Adipocyte (in vitro differentiated cells): ENCODE measurements around the gene ZNF597.

Experiments used
- DNase-seq: peaks from one replicate; pipeline ENCODE4 v3.0.0-alpha.2; 2015; ENCODE audit warnings: low read depth
- H3K27me3 ChIP-seq: replicated peaks from 2 replicates; pipeline ENCODE4 v1.7.0; 2013; ENCODE audit warnings: mild to moderate bottlenecking, low read length, moderate library complexity; ENCODE audit not compliant: control insufficient read depth, insufficient read depth
- H3K36me3 ChIP-seq: 2 replicates; pipeline ENCODE4 v1.7.0; 2013; ENCODE audit warnings: low read length, mild to moderate bottlenecking, moderate library complexity; ENCODE audit not compliant: control insufficient read depth, insufficient read depth, severe bottlenecking
- H3K4me1 ChIP-seq: 2 replicates; pipeline ENCODE4 v1.7.0; 2013; ENCODE audit warnings: mild to moderate bottlenecking, low read length, moderate library complexity; ENCODE audit not compliant: control insufficient read depth, insufficient read depth
- H3K4me3 ChIP-seq: 2 replicates; pipeline ENCODE4 v1.7.0; 2013; ENCODE audit warnings: mild to moderate bottlenecking, low read length, moderate library complexity
- H3K9ac ChIP-seq: 2 replicates; pipeline ENCODE4 v1.7.0; 2013; ENCODE audit warnings: mild to moderate bottlenecking, low read length, moderate library complexity
- H3K9me3 ChIP-seq: 2 replicates; pipeline ENCODE4 v1.7.0; 2013; ENCODE audit warnings: mild to moderate bottlenecking, low read length, moderate library complexity; ENCODE audit not compliant: control insufficient read depth

The ZNF597 gene

GRCh38 chr16:3472878-3473595 is 29.7 kb upstream of the ZNF597 start:
- Histone ChIP-seq H3K9me3 (no peaks in the 10 kb centered on the region), H3K4me1 (no peaks in the 10 kb centered on the region), H3K4me3 (no peak overlapping the region), H3K27me3 (no peaks in the 10 kb centered on the region), H3K36me3 (no peaks in the 10 kb centered on the region), H3K9ac (no peak overlapping the region)
- DNase-seq: no peak

- H3K9ac ChIP-seq: no peak overlapping the region
- no peak for DNase-seq
- no peaks in the 10 kb centered on the region for H3K27me3 ChIP-seq
- H3K36me3 ChIP-seq: no peaks in the 10 kb centered on the region
- H3K9me3 ChIP-seq: no peaks in the 10 kb centered on the region
- H3K4me3 ChIP-seq: no peak overlapping the region
- no peaks in the 10 kb centered on the region for H3K4me1 ChIP-seq
Measured at GRCh38 chr16:3471518-3472176, 28.3 kb upstream of the ZNF597 start.

- H3K4me3 ChIP-seq: no peak overlapping the region
- DNase-seq: no peak
- H3K9ac ChIP-seq: no peak overlapping the region
- peaks cover 9% of the 10 kb centered on the region for H3K36me3 ChIP-seq
- no peaks in the 10 kb centered on the region for H3K9me3 ChIP-seq
- no peaks in the 10 kb centered on the region for H3K27me3 ChIP-seq
- H3K4me1 ChIP-seq: no peaks in the 10 kb centered on the region
Measured at GRCh38 chr16:3470723-3471122, 27.4 kb upstream of the ZNF597 start.

GRCh38 chr16:3469736-3470135 is 26.4 kb upstream of the ZNF597 start:
- Histone ChIP-seq H3K36me3 (peaks cover 12% of the 10 kb centered on the region), H3K9ac (no peak overlapping the region), H3K4me1 (peaks cover under 1% of the 10 kb centered on the region), H3K27me3 (no peaks in the 10 kb centered on the region), H3K9me3 (no peaks in the 10 kb centered on the region), H3K4me3 (no peak overlapping the region)
- DNase-seq: no peak

GRCh38 chr16:3468501-3468900 is 25.2 kb upstream of the ZNF597 start:
- H3K9ac ChIP-seq: no peak overlapping the region
- peaks cover 12% of the 10 kb centered on the region for H3K36me3 ChIP-seq
- H3K4me1 ChIP-seq: peaks cover 4% of the 10 kb centered on the region
- no peaks in the 10 kb centered on the region for H3K27me3 ChIP-seq
- no peak for DNase-seq
- H3K4me3 ChIP-seq: no peak overlapping the region
- H3K9me3 ChIP-seq: no peaks in the 10 kb centered on the region

GRCh38 chr16:3467921-3468320 is 24.6 kb upstream of the ZNF597 start:
- Histone ChIP-seq H3K9ac (no peak overlapping the region), H3K9me3 (no peaks in the 10 kb centered on the region), H3K36me3 (peaks cover 12% of the 10 kb centered on the region), H3K27me3 (no peaks in the 10 kb centered on the region), H3K4me3 (no peak overlapping the region), H3K4me1 (peaks cover 4% of the 10 kb centered on the region)
- peak; percentile 9 for DNase-seq

GRCh38 chr16:3467182-3467581 is 23.9 kb upstream of the ZNF597 start:
- H3K27me3 ChIP-seq: no peaks in the 10 kb centered on the region
- no peak overlapping the region for H3K4me3 ChIP-seq
- H3K4me1 ChIP-seq: peaks cover 9% of the 10 kb centered on the region
- H3K9ac ChIP-seq: no peak overlapping the region
- H3K36me3 ChIP-seq: peaks cover 12% of the 10 kb centered on the region
- no peak for DNase-seq
- H3K9me3 ChIP-seq: no peaks in the 10 kb centered on the region

- no peak for DNase-seq
- Histone ChIP-seq H3K27me3 (no peaks in the 10 kb centered on the region), H3K9ac (no peak overlapping the region), H3K36me3 (peaks cover 12% of the 10 kb centered on the region), H3K4me3 (no peak overlapping the region), H3K4me1 (peaks cover 16% of the 10 kb centered on the region), H3K9me3 (no peaks in the 10 kb centered on the region)
Measured at GRCh38 chr16:3465911-3466584, 22.7 kb upstream of the ZNF597 start.

GRCh38 chr16:3465301-3465700 is 22.0 kb upstream of the ZNF597 start:
- H3K27me3 ChIP-seq: no peaks in the 10 kb centered on the region
- no peak overlapping the region for H3K4me3 ChIP-seq
- DNase-seq: no peak
- H3K9me3 ChIP-seq: no peaks in the 10 kb centered on the region
- H3K36me3 ChIP-seq: peaks cover 12% of the 10 kb centered on the region
- peaks cover 19% of the 10 kb centered on the region for H3K4me1 ChIP-seq
- no peak overlapping the region for H3K9ac ChIP-seq

GRCh38 chr16:3461151-3461550 is 17.8 kb upstream of the ZNF597 start:
- H3K9me3 ChIP-seq: no peaks in the 10 kb centered on the region
- peaks cover 8% of the 10 kb centered on the region for H3K36me3 ChIP-seq
- DNase-seq: no peak
- H3K4me3 ChIP-seq: no peak overlapping the region
- H3K9ac ChIP-seq: no peak overlapping the region
- peaks cover 45% of the 10 kb centered on the region for H3K4me1 ChIP-seq
- no peaks in the 10 kb centered on the region for H3K27me3 ChIP-seq

GRCh38 chr16:3460585-3460984 is 17.3 kb upstream of the ZNF597 start:
- DNase-seq: no peak
- Histone ChIP-seq H3K27me3 (no peaks in the 10 kb centered on the region), H3K36me3 (peaks cover 2% of the 10 kb centered on the region), H3K4me1 (peaks cover 48% of the 10 kb centered on the region), H3K4me3 (no peak overlapping the region), H3K9ac (no peak overlapping the region), H3K9me3 (no peaks in the 10 kb centered on the region)
